Fibroblast of the aortic adventitia (primary cell): Measurements from ENCODE around the gene SH3RF3. TPM values are rescaled to one million over a fixed set of nuclear protein-coding genes. Genes with fewer than 3 reads are reported as not detected.

Source experiments
- DNase-seq: peaks from one replicate; pipeline ENCODE4 v3.0.0-alpha.2; 2010; ENCODE audit warnings: low read depth
- H3K4me3 ChIP-seq: 2 replicates; pipeline ENCODE4 v1.5.1; 2011; ENCODE audit warnings: low read depth, mild to moderate bottlenecking, control low read depth, low read length, moderate library complexity
- total RNA-seq: library from RNA; depleted of rRNA; stranded (reverse); fragments of >200 nt; gene quantifications from 2 replicates; pipeline ENCODE4 v1.2.3, GENCODE V29; 2012; ENCODE audit warnings: low replicate concordance
- TF ChIP-seq, protein P1 (sequence below): IDR thresholded peaks from 2 replicates; pipeline ENCODE4 v1.5.1; 2011; ENCODE audit warnings: mild to moderate bottlenecking, low read length, control low read depth, inconsistent platforms; ENCODE audit not compliant: insufficient read depth

Gene SH3RF3
- total RNA-seq, 1 donor: 8.4 TPM

DNA sequence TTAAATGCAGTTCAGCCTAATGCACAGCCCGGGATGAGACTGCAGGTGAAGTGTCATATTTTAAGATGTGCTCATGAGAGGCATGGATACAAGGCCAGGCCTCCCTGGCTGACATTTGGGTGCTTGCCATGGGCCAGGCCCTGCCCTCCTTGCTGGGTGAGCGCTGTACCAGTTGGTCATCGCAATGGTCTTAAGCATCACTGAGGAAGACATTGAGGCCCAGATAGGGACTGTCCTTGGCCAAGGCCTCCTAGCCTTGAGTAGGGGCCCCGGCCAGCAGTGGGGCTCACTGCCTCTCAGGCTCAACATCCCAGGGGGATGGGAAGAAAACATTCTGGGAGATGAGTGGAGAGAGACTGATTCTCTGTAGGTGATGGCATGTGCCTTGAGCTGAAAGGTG lies 184.3 kb downstream of the SH3RF3 start:
- H3K4me3 ChIP-seq: no peak overlapping the region
- TF ChIP-seq, protein P1, sequence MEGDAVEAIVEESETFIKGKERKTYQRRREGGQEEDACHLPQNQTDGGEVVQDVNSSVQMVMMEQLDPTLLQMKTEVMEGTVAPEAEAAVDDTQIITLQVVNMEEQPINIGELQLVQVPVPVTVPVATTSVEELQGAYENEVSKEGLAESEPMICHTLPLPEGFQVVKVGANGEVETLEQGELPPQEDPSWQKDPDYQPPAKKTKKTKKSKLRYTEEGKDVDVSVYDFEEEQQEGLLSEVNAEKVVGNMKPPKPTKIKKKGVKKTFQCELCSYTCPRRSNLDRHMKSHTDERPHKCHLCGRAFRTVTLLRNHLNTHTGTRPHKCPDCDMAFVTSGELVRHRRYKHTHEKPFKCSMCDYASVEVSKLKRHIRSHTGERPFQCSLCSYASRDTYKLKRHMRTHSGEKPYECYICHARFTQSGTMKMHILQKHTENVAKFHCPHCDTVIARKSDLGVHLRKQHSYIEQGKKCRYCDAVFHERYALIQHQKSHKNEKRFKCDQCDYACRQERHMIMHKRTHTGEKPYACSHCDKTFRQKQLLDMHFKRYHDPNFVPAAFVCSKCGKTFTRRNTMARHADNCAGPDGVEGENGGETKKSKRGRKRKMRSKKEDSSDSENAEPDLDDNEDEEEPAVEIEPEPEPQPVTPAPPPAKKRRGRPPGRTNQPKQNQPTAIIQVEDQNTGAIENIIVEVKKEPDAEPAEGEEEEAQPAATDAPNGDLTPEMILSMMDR: no peak
- no peak for DNase-seq

DNA sequence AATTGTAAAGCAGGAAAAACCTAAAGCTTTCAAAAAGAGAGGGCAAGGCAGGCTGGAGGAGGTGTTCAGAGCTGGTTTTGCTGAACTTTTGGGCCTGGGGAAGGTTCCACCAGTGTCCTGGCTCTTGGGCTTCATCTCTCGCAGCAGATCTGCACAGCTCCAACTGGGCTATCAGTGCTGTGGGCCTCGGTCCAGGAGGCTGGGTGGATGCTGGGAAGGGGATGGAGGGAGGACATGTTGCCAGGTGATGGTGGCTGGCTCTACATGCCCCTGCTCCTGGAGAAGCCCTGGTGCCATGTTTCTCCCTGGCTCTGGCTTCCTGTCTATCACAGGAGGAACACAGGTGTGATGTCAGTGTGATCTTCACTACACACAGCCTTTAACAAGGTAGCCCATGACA lies 187.1 kb downstream of the SH3RF3 start:
- H3K4me3 ChIP-seq: no peak overlapping the region
- TF ChIP-seq, protein P1: no peak

DNA sequence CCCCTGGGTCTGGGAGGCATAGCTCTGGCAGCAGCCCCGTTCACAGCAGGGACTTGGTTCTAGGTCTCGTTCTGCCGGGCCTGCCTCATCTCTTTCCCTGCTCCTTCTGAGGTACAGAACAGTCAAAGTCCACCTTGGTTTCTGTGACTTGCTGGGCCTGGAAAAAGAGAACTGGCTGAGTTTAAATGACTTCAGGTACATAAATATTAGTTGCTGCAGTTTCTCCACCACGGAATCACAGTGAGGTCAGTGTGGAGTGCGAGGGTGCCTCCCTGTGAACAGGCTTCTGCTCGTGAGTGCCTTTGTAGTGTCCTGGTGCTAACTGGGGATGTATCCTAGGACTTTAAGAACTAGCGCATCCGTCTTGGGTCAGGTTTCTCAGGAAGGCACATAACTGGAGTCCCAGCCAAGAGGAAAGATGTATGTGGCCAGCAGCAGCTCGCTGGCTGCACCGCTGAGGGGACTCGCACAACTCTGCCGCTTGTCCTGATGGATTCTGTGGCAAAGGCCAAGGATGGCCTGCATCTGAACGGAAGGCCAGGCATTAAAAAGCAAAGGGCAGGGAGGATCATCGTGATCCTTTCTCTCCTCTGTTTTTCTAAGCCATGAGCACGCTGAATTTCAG lies 188.6 kb downstream of the SH3RF3 start:
- no peak for DNase-seq

More for the DNA sequence above, 187.1 kb downstream of the SH3RF3 start:
- DNase-seq: no peak

DNA sequence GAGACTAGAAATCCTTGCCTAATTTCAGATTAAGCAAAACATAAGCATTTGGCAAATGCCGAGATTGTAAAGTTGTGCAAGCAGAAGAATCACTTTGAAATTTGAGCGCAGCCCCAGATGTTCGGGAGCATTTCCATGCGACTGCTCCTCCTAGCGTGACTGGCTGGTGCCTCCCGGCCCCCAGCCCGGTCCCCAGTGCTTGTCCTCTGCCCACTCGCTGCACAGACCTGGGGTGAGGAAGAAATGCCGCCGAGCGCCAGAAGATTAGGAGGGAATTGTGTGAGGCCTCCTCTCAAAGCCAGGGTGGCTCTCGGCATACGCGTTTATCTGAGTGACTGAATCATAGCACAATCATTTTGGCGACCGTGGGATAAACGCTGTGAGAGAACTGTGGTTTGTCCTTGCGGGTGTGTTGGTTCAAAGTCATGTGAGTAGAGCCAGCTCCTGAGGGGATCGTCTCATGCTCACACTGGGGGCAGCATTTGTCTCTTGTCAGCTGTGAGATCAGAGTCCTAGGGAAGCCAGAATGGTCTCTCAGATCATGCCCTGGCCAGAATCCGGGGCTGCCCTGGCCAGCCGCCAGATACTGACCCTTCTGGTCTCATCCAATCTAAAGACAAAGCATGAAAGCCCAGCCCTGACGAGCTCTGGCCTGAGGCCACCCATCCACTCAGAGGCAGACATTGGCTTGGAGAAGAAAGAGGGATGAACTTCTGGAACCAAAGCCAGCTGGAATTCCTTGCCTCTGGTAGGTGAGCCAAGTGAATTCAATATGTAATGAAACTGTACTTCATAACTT lies 189.3 kb downstream of the SH3RF3 start:
- TF ChIP-seq, protein P1: peak; percentile 27
- peak overlapping the region; percentile 39 for H3K4me3 ChIP-seq
- peak; percentile 99 for DNase-seq

More for the DNA sequence above, 188.6 kb downstream of the SH3RF3 start:
- H3K4me3 ChIP-seq: no peak overlapping the region
- TF ChIP-seq, protein P1: no peak

DNA sequence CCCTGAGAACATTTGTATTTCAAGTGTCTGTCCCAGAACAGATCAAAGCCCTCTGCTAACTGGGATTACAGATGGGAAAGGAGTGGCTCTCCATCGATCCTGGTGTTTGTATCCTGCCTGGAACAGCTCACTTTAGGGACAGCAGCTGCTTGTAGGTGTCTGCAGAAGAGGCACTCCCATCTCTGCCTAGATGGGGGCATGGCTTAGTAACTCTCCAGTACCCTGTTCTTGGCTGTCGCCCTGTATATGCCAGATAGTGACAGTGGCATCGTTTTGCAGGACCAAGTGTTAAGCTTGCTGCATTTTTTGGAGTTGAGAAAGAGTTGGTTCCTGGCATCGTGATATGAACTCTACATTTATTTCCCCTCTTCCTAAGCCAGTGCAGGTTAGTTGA lies 189.9 kb downstream of the SH3RF3 start:
- TF ChIP-seq, protein P1: no peak
- DNase-seq: no peak
- peak overlapping the region; percentile 38 for H3K4me3 ChIP-seq

DNA sequence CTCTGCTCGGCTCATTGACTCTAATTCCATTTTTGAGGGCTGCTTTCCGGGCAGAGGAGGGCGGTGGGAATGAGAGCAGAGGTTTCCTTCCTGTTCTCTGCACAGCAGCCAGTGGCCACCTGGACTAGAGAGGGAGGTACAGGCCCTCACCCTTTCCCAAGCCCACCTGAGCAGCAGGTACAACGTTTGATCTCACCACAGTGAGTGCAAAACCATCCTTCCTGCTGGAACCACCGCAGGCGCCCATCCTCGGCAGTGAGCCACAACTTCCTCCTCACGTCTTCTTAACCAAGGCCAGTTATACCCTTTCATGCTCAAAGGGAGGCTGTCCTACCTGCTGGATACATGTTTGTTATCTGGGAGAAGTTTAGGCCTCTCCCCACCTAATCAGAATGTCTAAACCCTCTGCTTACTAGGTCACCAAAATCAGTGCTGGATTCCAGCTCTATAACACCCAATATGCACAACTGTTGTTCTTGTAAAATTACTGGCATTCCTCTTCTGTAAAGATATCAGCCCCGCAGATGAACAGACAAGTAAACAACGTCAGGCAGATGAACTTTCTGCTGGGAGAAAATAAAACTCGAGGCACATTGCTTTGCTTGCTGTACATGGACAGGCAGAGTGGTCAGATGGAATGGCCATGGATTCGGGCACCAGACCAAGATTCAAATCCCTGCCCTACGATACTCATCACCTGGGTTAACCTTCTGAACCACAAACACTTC lies 191.4 kb downstream of the SH3RF3 start:
- H3K4me3 ChIP-seq: no peak overlapping the region
- no peak for DNase-seq
- TF ChIP-seq, protein P1: no peak
